ENCODE measurements around the gene ARPIN.
"Not testable (repeated sequence)": the region's sequence is repeated elsewhere in the genome, so short reads cannot be mapped to it uniquely, and the experiment has no call there.

The ARPIN gene

GRCh38 chr15:89909611-89910010 is 3.1 kb downstream of the ARPIN start:
- no peak for DNase-seq

GRCh38 chr15:89908226-89908625 is 4.5 kb downstream of the ARPIN start:
- no peak for DNase-seq

- DNase-seq, result no peak
Observed at GRCh38 chr15:89907289-89907688, 5.5 kb downstream of the ARPIN start.

GRCh38 chr15:89905846-89906378 is 6.8 kb downstream of the ARPIN start:
- DNase-seq, result no peak

- no peak for DNase-seq
Observed at GRCh38 chr15:89904519-89904918, 8.2 kb downstream of the ARPIN start.

- no peak for DNase-seq
Observed at GRCh38 chr15:89903858-89904130, 9.0 kb downstream of the ARPIN start.

- no peak for DNase-seq
Observed at GRCh38 chr15:89903015-89903857, 9.5 kb downstream of the ARPIN start.

GRCh38 chr15:89900849-89901248 is 11.9 kb downstream of the ARPIN start:
- DNase-seq, result no peak

GRCh38 chr15:89899951-89900567 is 12.7 kb downstream of the ARPIN start:
- DNase-seq, result no peak

GRCh38 chr15:89899295-89899945 is 13.3 kb downstream of the ARPIN start:
- DNase-seq, result no peak

- DNase-seq, result peak in 2 of 4 experiments; percentile 14 to 17
Observed at GRCh38 chr15:89898614-89899294, 14.0 kb downstream of the ARPIN start.

- no peak for DNase-seq
Observed at GRCh38 chr15:89898146-89898545, 14.6 kb downstream of the ARPIN start.

GRCh38 chr15:89893696-89894447 is 18.9 kb downstream of the ARPIN start, which contains the start of gene AP3S2:
Gene AP3S2 (minus strand): TSS chr15:89893994. CDS start chr15:89893949, 45 bp downstream.
- peak; percentile 72 to 81 (median 78) for DNase-seq

GRCh38 chr15:89893027-89893426 is 19.7 kb downstream of the ARPIN start:
- DNase-seq, result no peak

GRCh38 chr15:89888214-89888804 is 24.4 kb downstream of the ARPIN start:
- DNase-seq, result no peak

- no peak for DNase-seq
Observed at GRCh38 chr15:89885611-89886010, 27.1 kb downstream of the ARPIN start.

- not testable (repeated sequence) for DNase-seq
Observed at GRCh38 chr15:89885179-89885578, 27.6 kb downstream of the ARPIN start.

- DNase-seq, result no peak
Observed at GRCh38 chr15:89883518-89883917, 29.2 kb downstream of the ARPIN start.

GRCh38 chr15:89880727-89881126 is 32.0 kb downstream of the ARPIN start:
- DNase-seq, result no peak

- DNase-seq, result no peak
Observed at GRCh38 chr15:89878323-89878722, 34.4 kb downstream of the ARPIN start.

- no peak for DNase-seq
Observed at GRCh38 chr15:89877083-89877425, 35.7 kb downstream of the ARPIN start.
